Tibial artery (tissue), 4 donors: ENCODE measurements around the gene PTK7.

Experiments used
- DNase-seq, 2 donors: peaks; one replicate each; pipeline ENCODE4 v3.0.0-alpha.2; 2019
- H3K27ac ChIP-seq, 2 donors: fragments of 200-600 bp; sonication (generic) in 1 of 2; 1 replicate in 1 of 2; 2 replicates in 1 of 2; pipeline ENCODE4 v1.5.1; 2018 to 2019; ENCODE audit warnings: mild to moderate bottlenecking in 1 of 2
- H3K27me3 ChIP-seq, 2 donors: fragments of 200-600 bp; sonication (generic) in 1 of 2; one replicate each; pipeline versions ENCODE4 v1.5.1 to v1.6.0; 2016 to 2019
- H3K36me3 ChIP-seq, 3 donors: fragments of 200-600 bp; sonication (generic) in 2 of 3; one replicate each; pipeline ENCODE4 v1.5.1; 2016 to 2019; ENCODE audit warnings: mild to moderate bottlenecking in 2 of 3
- H3K4me1 ChIP-seq, 4 donors: fragments of 200-600 bp; sonication (generic) in 2 of 4; 1 replicate in 3 of 4; 2 replicates in 1 of 4; pipeline ENCODE4 v1.5.1; 2016 to 2019
- H3K4me3 ChIP-seq, 2 donors: fragments of 200-600 bp; sonication (generic) in 1 of 2; 1 replicate in 1 of 2; 2 replicates in 1 of 2; pipeline ENCODE4 v1.5.1; 2018 to 2019; ENCODE audit warnings: mild to moderate bottlenecking in 2 of 2
- H3K9me3 ChIP-seq, 3 donors: fragments of 200-600 bp; sonication (generic) in 1 of 3; one replicate each; pipeline ENCODE4 v1.5.1; 2016 to 2019
- CTCF ChIP-seq, 2 experiments: fragments of 200-600 bp in 1 of 2; fragments of 450-650 bp in 1 of 2; IDR thresholded peaks; one replicate each; pipeline ENCODE4 v1.5.1; 2017 to 2019; ENCODE audit warnings: antibody characterized with exemption in 2 of 2, mild to moderate bottlenecking in 1 of 2, moderate library complexity in 1 of 2
- intact Hi-C: fragments of 100-400 bp; cut with DNase I; formaldehyde crosslinking; loops from one replicate; pipeline ENCODE4 v1.15.0; 2023; ENCODE audit warnings: low total_unique reads

The PTK7 gene

GRCh38 chr6:43203029-43203717, 127.1 kb downstream of the PTK7 start:
- H3K36me3 ChIP-seq: peaks cover 18 to 75% (median 30%) of the 10 kb centered on the region in 3 donors
- no peak overlapping the region for H3K4me3 ChIP-seq
- H3K27me3 ChIP-seq: no peaks in the 10 kb centered on the region
- DNase-seq: peak in 1 of 2 donors; percentile 43
- no peaks in the 10 kb centered on the region for H3K9me3 ChIP-seq
- no peaks in the 10 kb centered on the region for H3K4me1 ChIP-seq
- intact Hi-C loops: no loop called here
- no peak for TF ChIP-seq CTCF (IDR thresholded peaks at IDR 0.05)
- no peak overlapping the region for H3K27ac ChIP-seq

DNA sequence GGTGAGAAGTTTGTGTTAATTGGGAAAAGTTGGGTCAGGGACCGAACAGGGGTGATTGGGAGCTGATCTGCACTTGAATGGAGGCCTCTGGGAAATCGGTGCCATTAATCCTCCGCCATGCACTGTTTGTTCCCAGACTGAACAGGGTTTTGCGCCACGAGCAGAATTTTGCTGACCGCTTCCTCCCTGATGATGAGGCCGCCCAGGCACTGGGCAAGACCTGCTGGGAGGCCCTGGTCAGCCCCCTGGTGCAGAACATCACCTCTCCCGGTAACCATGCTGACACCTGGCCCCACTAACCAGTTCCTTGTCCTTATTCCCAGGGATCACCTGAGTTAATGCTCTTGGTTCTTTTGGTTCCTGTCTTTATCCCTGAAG, 127.6 kb downstream of the PTK7 start:
- peaks cover 15 to 69% (median 25%) of the 10 kb centered on the region in 3 donors for H3K36me3 ChIP-seq
- H3K4me3 ChIP-seq: no peak overlapping the region
- no peaks in the 10 kb centered on the region for H3K4me1 ChIP-seq
- H3K27me3 ChIP-seq: no peaks in the 10 kb centered on the region
- H3K27ac ChIP-seq: no peak overlapping the region
- no peaks in the 10 kb centered on the region for H3K9me3 ChIP-seq
- DNase-seq: peak in 1 of 2 donors; percentile 38
- intact Hi-C loops: no loop called here
- TF ChIP-seq CTCF (IDR thresholded peaks at IDR 0.05): no peak

DNA sequence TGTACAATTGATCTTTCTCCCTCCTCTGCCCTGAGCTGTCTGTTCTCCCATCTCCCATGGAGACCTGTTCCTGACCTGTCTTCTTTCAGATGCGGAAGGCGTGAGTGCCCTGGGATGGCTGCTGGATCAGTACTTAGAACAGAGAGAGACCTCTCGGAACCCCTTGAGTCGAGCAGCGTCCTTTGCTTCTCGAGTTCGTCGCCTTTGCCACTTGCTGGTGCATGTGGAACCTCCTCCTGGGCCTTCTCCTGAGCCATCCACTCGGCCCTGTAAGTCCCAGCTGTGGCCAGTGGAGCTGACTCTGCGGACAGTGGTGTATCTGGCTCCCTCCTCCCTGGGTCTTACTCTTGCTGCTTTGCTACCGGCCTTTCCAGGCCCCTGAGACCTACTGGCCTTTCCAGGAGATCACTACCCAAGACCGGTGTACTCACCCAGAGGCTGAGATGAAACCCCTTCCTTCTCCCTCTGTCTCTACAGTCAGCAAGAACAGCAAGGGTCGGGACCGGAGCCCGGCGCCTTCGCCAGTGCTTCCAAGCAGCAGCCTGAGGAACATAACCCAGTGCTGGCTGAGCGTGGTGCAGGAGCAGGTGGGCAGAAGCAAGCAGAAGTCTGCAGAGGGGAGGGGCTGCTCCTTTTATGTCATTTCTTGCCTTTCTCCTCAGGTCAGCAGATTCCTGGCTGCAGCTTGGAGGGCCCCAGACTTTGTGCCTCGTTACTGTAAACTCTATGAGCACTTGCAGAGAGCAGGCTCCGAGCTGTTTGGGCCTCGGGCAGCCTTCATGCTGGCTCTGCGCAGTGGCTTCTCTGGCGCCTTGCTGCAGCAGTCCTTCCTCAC, 128.4 kb downstream of the PTK7 start:
- Histone ChIP-seq H3K9me3 (no peaks in the 10 kb centered on the region), H3K27me3 (no peaks in the 10 kb centered on the region), H3K36me3 (peaks cover 9 to 68% (median 18%) of the 10 kb centered on the region in 3 donors), H3K4me3 (no peak overlapping the region), H3K4me1 (no peaks in the 10 kb centered on the region), H3K27ac (no peak overlapping the region)
- TF ChIP-seq CTCF (IDR thresholded peaks at IDR 0.05): no peak
- DNase-seq: peak in 1 of 2 donors; percentile 45
- intact Hi-C loops: no loop called here

- intact Hi-C loops: no loop called here
- peak in 1 of 2 donors; percentile 46 for DNase-seq
Observed at GRCh38 chr6:43205849-43206248, 129.7 kb downstream of the PTK7 start.

GRCh38 chr6:43207286-43207685, 131.2 kb downstream of the PTK7 start:
- H3K27ac ChIP-seq: no peak overlapping the region
- H3K36me3 ChIP-seq: peaks cover 7 to 54% (median 9%) of the 10 kb centered on the region in 3 donors
- intact Hi-C loops: no loop called here
- no peak for TF ChIP-seq CTCF (IDR thresholded peaks at IDR 0.05)
- no peaks in the 10 kb centered on the region for H3K9me3 ChIP-seq
- no peaks in the 10 kb centered on the region for H3K27me3 ChIP-seq
- no peaks in the 10 kb centered on the region for H3K4me1 ChIP-seq
- no peak for DNase-seq
- no peak overlapping the region for H3K4me3 ChIP-seq

More at GRCh38 chr6:43205849-43206248, 129.7 kb downstream of the PTK7 start:
- H3K4me3 ChIP-seq: no peak overlapping the region
- no peak overlapping the region for H3K27ac ChIP-seq
- H3K9me3 ChIP-seq: no peaks in the 10 kb centered on the region
- no peak for TF ChIP-seq CTCF (IDR thresholded peaks at IDR 0.05)
- no peaks in the 10 kb centered on the region for H3K27me3 ChIP-seq
- no peaks in the 10 kb centered on the region for H3K4me1 ChIP-seq
- H3K36me3 ChIP-seq: peaks cover 7 to 57% (median 9%) of the 10 kb centered on the region in 3 donors
